NCI-H1436 treated with DMSO at 0.1 percent for 48 hours (cell line): Measurements from ENCODE around the gene THNSL1.

Experiments
- DNase-seq: peaks from one replicate; lab custom pipeline; 2025; lab: John Stamatoyannopoulos, UW

THNSL1 gene

DNA sequence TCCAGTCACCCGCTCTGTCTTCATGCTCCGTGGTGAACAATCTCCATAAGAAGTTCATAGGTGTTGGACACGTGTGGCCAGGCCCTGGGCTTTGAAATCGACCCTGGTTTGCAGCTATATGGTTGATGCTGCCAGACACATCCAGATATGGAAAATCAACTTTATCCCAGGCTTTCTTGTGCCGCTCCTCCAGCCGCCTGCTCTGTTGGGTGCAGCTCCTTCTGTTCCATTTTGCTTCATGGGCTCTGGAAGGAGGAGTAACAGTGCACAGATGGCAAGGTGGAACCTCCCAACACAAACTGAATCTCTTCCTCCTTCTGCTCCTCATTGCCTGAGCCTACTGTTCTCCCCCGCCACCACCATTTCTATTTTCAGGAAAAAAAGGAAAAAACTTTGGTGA lies 44.7 kb downstream of the THNSL1 start:
- DNase-seq, result no peak

DNA sequence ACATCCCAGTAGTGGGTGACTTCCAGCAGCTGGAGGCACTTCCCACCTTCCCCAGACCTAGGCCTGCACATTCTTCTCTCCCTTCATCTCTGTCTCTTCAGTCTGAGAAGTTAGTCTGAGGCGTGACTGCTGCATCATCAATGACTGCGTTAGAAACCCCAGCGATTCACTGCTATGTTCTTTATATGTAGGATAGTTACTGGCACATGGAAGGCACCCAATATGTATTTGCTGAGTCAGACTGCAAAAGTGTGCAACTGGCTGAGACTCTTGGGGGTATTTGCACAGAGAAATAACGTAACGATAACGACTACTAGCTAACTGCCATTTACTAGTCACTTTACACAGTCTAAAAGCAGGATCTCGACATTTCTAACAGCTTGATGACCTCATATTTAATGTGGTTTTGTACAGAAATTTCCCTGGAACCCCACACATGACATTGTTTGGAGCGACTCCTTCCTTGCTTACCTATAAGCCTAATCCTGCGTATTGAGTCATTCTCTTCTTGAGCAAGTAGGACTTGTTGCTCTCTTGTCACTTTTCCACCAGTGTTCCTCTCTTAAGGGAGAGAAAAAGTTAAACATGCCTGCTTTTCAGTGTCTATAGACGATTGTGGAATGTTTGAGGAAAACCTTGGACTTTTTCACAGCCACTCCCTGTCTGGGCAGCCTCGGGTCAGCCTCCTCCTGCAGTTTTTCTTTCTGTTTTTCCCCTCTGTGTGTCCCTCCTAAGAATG lies 45.5 kb downstream of the THNSL1 start:
- DNase-seq, result no peak

DNA sequence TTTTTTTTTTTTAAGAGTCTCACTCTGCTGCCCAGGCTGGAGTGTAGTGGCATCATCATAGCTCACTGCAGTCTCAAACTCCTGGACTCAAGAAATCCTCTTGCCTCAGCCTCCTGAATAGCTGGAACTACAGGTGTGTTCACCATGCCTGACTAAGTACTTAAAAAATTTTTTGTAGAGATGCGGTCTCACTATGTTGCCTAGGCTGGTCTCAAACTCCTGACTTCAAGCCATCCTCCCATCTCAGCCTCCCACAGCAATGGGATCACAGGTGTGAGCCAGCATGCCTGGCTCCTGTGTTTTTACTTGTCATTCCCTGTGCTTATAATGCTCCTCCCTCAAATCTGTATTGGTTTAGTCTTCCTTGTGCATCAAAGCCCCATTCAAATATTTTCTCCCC lies 46.7 kb downstream of the THNSL1 start:
- DNase-seq, result no peak

DNA sequence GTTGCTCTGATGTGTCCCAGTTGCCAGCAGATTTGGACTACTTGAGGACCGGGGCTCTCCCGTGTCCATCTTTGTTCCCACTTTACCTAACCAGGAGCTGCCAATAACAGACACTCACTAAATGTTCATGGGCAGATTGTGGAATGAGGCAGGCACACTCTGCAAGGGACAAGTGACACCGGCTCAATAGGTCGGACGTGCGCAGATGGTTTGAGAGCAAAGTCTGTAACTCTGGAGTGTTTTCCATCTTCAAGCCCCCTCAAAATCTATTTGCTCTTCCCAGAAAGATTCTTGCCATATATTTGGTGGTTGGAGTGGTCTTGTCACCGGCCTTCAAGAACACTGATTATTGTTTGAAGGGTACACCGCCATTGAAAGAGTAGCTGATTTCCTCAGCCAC lies 47.2 kb downstream of the THNSL1 start:
- no peak for DNase-seq

DNA sequence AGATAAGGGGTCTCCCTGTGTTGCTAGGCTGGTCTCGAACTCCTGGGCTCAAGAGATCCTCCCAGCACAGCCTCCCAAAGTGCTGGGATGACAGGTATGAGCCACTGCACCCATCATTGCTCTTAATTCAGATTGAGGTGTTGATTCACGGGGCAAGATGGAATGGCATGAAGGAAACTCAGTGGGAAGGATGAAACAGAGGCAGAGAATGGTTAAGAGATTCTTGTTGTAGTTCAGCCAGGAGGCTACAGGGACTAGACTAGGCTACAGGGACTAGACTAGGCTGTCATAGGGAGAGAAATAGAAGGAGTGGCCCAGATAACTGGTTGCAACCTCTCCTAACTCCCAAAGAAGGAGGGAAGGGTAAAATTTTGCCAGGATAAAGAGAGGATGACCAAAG lies 48.0 kb downstream of the THNSL1 start:
- DNase-seq, result no peak

DNA sequence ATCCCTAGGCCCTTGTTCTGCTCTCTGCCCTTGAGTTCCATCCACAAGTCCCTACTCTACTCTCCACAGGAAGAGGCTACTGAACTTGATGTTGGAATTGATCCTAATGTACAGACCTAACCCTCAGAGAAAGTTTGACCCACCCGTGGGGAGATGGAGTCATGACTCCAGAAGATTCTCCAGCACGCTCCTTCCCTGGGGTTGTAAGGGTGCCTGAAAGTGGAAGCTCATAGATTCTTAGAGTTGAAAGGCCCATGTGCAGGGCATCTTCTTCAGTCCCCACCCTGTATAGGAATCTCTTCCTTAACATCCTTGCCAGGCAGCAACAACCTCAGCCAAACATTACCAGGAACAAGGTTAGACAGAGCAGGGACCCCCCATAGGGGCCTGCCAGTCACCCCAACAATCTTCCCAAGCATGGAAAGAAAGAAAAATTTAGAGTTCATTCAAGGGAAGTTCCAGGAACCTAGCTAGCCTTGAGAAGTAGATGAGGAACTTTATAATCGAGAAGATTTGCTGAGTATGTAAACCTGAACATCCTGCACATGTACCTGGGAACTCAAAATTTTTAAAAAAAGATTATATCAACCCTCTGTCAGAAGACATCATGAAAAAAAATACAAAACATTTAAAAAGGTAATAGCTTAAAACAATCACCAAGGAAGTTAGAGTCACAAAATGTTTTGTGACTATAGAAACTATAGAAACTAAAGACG lies 49.5 kb downstream of the THNSL1 start:
- DNase-seq, result no peak

DNA sequence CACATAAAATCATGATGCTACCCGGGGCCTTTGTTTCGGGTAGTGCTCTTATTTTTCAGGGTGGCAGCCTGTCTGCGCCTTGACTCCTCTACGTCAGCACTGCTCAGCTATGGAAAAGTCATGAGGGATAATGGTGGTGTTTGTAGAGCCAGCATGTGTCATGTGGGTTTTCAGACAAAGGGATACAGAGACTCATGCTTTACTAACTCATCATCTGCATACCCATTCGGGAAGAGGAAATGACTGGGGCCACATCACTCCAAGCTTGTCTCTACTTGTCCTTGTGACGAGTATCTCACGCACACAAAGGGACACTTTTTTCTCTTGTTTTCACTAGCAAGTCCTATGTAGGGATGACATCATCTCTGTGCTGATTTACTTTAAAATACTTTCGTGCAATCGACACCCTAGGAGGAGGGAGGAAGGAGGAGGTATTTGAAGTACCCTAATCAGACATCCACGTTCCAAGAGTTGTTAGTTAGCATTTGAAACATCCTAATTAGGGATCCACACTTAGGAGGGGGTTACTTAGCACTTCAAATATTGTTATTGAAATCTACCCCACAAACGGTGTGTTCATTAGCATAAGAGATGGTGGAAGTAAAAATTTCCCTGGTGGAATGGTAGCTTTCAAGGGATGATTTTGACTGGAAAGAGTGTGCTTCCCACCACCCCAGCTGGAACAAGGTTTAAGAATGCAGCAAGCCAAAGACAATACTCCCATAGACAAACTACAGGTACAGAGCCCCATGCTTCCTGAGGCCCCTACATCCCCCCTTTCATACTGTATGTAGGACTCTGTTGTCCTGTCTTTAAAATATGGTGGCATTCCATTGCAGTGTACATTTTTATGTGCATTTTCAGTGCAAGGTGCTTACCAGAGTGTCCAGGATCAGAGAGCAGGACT lies 52.0 kb downstream of the THNSL1 start:
- DNase-seq, result peak; percentile 63

DNA sequence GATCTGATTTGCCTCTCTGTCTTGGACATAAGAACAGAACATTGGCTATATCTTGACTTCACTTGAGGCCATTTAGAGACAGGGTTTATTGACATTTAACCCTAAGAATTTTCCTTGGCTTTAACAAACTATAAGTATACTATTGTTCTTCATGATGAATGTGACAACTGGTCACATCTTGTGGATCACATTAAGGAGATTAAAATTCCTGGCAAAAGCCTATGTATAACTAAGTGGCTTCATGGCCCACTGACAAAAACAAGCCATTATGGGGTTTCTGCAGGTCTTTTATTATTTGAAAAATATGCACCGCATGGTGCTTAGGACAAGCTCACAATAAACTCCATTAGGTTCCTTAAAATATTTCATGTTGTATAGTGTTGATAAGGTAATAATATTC lies 54.8 kb downstream of the THNSL1 start:
- no peak for DNase-seq

DNA sequence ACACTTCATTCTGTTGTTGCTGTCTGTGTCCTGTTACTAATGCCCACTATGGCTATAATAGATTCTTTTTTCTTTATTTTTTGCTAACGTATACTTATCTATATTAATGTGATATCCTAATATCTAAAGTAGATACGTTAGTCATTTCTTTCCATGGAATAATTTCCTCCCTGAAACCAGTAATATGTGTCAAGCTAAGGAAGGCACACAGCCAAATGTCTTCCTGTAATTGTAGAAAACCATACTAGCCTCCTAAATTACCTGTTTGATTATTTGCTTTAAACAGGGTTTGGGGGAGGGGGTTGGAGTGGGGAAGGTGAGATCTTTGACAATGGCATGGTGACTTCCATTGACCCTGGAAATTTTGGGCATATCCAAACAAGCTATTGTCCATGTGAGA lies 56.4 kb downstream of the THNSL1 start:
- DNase-seq, result no peak

DNA sequence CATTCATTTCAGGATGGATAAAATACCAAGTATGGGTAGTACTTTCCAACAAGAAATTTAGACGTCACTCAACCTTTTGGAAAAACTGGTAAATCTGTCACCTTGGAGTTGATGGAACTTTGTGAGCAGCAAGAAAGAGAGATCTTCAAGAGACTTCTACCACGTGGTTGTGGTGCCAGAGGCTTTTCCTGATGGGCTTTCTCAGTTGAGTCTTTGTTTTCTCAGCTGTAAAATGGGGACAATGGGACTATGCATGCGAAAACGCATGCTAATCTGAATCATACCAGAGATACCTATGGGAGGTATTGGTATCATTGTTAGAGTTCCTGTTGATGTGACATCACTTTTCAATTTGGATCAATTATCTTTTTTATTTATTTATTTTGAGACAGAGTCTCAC lies 59.4 kb downstream of the THNSL1 start:
- no peak for DNase-seq
